H1 (cell line): ENCODE results near the gene SEC14L5. TPM values are rescaled to one million over a fixed set of nuclear protein-coding genes. Genes with fewer than 3 reads are reported as not detected.

Experiments
- CBX5 ChIP-seq: fragments of 300-800, 300-1000 bp; sonication (generic); IDR thresholded peaks from 2 replicates; pipeline ENCODE4 v1.7.1; 2016; ENCODE audit warnings: antibody characterized with exemption, low read length, low read depth
- CREB1 ChIP-seq: IDR thresholded peaks from 2 replicates; pipeline ENCODE4 v1.6.1; 2012; ENCODE audit warnings: inconsistent platforms
- EP300 ChIP-seq, 2 experiments: IDR thresholded peaks; 1 replicate in 1 of 2; 2 replicates in 1 of 2; pipeline ENCODE4 v1.6.1; 2011 to 2012; ENCODE audit warnings: low read depth in 2 of 2, low read length in 2 of 2, mild to moderate bottlenecking in 2 of 2, borderline replicate concordance in 1 of 2, inconsistent platforms in 1 of 2, moderate library complexity in 1 of 2
- MAX ChIP-seq: IDR thresholded peaks from 2 replicates; pipeline ENCODE4 v1.6.1; 2012; ENCODE audit warnings: inconsistent platforms
- polyA plus RNA-seq, 7 experiments: library from polyadenylated mRNA; depleted of rRNA in 3 of 7; stranded (reverse) in 5 of 7; unstranded in 2 of 7; fragments of >200 nt in 5 of 7; fragments of 200-250 nt in 2 of 7; gene quantifications; 1 replicate in 5 of 7; 2 replicates in 1 of 7; 4 replicates in 1 of 7; pipeline versions ENCODE4 v1.2.1 to v1.2.3, GENCODE V29; 2011 to 2013; ENCODE audit warnings: missing spikeins in 2 of 7, mixed read lengths in 2 of 7
- total RNA-seq: library from RNA; stranded (reverse); fragmentation: NEBNext Ultra II Directional; extraction: Animal tissue kit (Norgen Biotek cat#: 25700); gene quantifications from 2 replicates; pipeline ENCODE4 v1.2.1, GENCODE V29; 2021

SEC14L5 gene
- total and polyA plus RNA-seq, 2 of the 8 experiments (the other 6 are each of a cell fraction or from before 2014, with no cell fraction given), result 1.9 to 3.0 TPM

DNA sequence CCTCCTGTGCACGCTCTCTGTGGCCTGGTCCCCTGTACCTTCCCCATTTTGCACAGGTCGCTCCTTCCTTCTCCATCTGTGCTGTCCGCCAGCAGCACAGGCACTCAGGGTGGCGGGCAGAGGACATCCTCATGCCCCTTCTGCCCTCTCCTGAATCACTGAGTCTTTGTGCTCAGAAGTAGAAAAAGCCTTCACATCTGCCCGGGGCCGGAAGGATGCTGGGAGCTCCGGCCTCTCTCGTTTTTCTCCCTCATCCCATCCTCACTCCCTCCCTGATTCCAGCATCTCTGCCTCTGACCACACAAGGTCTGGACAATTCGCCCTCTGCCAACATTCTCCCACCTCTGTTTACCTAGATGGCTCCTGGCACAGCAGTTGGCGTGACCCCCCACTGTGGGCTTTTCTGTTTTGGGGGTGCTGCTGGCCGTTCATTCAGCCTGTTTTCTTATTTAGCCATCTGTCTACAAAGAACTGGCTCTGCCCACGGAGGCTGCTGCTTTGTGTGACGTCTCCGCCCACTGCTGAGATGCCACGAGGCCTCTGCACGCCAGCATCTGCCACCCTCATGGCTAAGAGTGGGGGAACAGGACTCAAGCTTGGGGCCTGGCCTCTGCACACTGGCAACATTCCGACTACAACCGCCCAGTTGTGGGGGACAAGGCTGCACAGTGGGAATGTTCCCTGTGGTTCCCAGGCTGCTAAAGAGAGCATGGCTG lies 36.7 kb downstream of the SEC14L5 start (continued):
- TF ChIP-seq EP300 (IDR thresholded peaks at IDR 0.05; ENCODE audit: borderline replicate concordance in 1 of 2, low read depth in 2 of 2, low read length in 2 of 2) (no peak), MAX (no peak), CREB1 (no peak), CBX5 (no peak)
